ENCODE measurements around the gene KRTAP10-8. TPM values are rescaled to one million over a fixed set of nuclear protein-coding genes. Genes with fewer than 3 reads are reported as not detected.
"Not testable (repeated sequence)": the region's sequence is repeated elsewhere in the genome, so short reads cannot be mapped to it uniquely, and the experiment has no call there.

KRTAP10-8 gene
- polyA plus RNA-seq, 4 donors, result not detected

DNA sequence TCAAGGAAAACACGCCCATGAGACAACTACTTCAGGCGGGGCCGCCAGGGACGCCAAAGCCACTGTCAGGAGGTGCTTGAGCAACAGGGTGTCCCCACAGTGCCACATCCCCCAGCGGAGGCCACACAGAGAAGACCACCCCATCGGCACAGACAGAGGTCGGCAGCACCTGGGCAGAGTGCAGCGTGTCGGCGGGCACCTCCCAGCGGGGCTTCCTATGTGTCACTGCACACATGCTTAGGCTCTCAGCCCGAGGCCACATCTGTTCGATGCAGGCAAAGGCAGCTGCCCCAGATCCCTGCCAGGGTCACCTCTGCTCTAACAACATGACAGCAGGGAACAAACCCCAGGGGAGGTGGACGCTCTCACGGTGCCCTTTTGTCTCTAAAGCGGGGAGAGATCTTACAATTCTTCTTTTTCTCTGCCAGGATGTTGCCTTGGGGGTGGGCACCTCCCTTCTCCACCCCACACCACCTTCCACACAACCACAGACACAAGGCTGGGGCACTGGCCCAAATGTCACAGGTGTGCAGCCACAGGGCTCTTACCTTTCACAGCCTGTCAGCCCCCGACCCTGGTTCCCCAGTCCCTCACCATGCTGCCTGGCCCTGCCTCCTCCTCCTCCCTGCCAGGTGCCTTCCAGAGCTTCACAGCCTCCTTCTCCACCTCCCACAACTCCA is 4.2 kb downstream of the KRTAP10-8 start:
- DNase-seq (ENCODE audit: low read depth in 4 of 4, low spot score in 3 of 4), result no peak

- DNase-seq (ENCODE audit: low read depth in 4 of 4, low spot score in 3 of 4), result no peak
These were observed 4.7 kb downstream of the KRTAP10-8 start for GRCh38 chr21:44616591-44616926.

DNA sequence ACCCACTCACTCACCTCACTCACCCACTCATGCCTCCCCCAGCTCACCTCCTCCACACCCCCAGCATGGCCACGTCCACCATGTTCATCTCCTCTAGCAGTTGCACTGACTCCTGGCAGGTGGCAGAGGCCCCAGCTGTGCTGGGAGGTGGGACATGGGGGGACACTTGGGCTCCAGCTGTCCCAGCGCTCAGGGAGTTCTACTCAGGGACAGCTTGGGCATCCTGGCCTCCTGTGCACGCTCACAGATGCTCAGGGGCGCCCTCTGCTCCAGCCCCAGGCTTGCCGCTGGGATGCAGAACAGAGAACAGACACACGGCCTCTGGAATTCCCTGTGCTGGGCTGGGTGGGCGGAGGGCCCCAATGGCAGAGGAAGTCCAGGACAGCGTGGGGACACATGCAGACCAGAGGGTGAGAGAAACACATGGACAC is 5.2 kb downstream of the KRTAP10-8 start:
- DNase-seq (ENCODE audit: low read depth in 4 of 4, low spot score in 3 of 4), result no peak

DNA sequence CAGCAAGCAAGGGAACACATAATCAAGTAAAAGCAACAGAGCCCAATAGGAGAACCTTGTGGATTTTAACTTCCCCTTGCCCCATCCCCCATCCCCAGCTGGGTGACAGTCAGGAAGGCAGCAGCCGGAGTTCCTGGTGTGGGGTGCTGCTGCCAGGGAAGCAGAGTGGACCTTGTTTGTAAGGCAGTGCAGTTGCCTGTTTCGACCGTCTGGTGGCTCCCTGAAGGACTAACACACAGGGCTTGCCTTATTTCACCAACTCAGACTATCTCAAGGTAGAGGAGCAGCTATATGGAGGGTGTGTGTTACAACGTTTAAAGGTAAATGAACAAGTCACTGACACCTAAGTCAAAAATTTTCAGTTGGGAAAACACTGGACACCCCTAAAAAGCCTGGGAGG is 6.6 kb downstream of the KRTAP10-8 start:
- no peak for DNase-seq (ENCODE audit: low read depth in 4 of 4, low spot score in 3 of 4)

DNA sequence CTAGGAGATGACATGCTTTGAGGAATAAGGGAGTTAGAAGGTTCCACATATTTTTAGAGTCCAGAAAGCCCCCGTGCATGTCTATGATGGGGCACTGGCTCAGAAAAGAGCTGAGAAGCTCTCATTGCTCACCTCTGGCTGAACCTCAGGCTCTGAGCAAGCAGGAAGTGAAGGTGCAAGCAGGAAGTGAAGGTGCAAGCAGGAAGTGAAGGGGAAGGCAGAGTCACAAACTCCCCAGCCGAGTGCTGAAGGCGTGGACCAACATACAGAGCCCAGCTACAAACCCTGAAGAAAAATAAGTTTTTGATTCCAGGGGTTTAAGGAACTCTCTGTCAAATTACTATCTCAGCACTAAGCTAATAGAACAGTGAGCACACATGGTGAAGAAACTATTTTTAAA is 7.0 kb downstream of the KRTAP10-8 start:
- no peak for DNase-seq (ENCODE audit: low read depth in 4 of 4, low spot score in 3 of 4)

DNA sequence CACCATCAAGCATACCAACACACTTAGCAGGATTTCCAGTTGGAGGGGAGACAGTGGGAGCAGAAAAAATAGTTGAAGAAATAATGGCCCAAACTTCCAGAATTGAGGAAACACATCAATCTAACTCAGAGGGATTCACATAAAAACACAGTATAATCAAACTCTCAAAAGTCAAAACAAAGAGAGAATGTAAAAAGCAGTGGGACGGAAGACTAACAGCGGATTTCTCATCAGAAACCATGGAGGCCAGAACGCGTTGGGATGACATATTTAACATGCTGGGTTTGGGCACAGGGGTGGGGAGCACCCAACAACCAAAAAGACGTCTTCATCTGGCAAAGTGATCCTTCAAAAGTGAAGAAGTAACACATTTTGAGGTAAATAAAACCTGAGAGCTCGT is 8.0 kb downstream of the KRTAP10-8 start:
- no peak for DNase-seq (ENCODE audit: low read depth in 4 of 4, low spot score in 3 of 4)

DNA sequence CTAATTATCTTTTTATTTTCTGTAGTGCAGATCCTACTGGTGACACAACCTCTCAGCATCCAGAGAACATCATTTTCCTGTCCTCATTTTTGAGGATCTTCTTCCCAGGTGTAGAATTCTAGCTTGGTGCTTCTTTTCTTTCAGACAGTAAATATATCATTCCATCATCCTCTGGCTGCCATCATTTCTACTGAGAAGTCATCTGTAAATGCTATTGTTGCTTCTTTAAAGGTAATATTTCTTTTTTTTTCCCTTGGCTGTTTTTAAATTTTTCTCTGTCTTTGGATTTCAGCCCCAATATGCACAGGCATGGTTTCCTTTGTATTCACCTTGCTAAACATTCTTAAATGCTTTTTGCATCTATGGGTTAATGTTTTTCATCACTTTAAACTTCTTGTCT is 11.7 kb downstream of the KRTAP10-8 start:
- no peak for DNase-seq (ENCODE audit: low read depth in 4 of 4, low spot score in 3 of 4)

DNA sequence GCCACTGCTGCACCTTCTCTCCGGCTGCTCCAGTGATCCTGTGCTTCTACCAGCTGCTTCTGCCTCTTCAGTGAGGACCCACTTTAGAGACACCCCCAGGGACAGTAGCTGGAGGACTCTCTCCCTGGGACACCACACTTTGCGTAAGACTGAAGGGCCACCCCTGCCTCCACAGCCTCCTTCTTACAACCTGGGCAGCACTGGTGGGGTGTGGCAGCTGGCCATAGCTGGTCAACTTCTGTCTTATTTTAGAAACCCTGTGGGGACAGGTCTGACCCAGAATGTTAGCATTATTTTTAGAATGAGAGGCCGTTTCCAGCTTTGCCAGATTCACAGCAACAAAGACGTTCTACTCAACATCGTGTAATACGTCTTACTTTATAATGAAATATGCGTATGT is 13.9 kb downstream of the KRTAP10-8 start:
- DNase-seq (ENCODE audit: low read depth in 4 of 4, low spot score in 3 of 4), result no peak

- DNase-seq (ENCODE audit: low read depth in 4 of 4, low spot score in 3 of 4), result no peak
These were observed 14.4 kb downstream of the KRTAP10-8 start for GRCh38 chr21:44626262-44626661.

DNA sequence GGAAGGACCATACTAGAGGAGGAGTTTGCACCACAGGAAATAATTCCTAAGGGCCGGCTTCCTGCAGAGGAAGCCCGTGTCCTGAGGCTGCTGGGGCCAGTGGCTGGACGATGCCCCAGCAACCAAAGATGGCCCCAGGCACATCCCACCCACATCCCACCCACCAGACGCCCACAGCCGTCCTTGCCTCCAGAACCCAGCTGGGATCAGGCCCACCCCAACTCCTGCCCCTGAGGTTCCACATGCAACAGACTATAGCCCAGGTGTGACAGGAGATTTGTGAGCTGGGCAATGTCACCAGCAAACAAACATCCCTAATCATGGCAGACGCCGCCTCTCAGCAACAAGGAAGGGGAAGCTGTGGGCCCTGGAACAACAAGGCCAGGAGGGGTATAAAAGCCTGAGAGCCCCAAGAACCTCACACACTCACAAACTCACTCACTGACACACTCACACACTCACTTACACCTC is 14.8 kb downstream of the KRTAP10-8 start, which contains the start of gene KRTAP10-9:
KRTAP10-9 (plus strand) TSS at position 421 of the 471 bp plus-strand sequence. CDS start 79 bp downstream, outside the sequence.
- DNase-seq (ENCODE audit: low read depth in 4 of 4, low spot score in 3 of 4), result no peak

- DNase-seq (ENCODE audit: low read depth in 4 of 4, low spot score in 3 of 4), result not testable (repeated sequence)
These were observed 15.4 kb downstream of the KRTAP10-8 start for GRCh38 chr21:44627181-44627822.

DNA sequence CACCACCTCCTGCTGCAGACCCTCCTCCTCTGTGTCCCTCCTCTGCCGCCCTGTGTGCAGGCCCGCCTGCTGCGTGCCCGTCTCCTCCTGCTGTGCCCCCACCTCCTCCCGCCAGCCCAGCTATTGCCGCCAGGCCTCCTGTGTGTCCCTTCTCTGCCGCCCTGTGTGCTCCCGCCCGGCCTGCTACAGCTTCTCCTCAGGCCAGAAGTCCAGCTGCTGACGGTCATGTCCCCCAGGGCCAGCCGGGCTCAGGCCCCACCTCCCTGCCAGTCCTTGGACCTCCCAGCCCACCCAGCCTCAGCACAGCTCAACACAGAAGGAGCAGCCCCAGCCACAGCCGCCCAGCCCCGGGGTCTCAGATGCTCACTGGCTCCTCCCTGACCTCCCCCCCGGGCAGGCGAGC is 16.0 kb downstream of the KRTAP10-8 start:
- DNase-seq (ENCODE audit: low read depth in 4 of 4, low spot score in 3 of 4), result not testable (repeated sequence)

GRCh38 chr21:44628707-44629391 is 17.0 kb downstream of the KRTAP10-8 start:
- no peak for DNase-seq (ENCODE audit: low read depth in 4 of 4, low spot score in 3 of 4)

DNA sequence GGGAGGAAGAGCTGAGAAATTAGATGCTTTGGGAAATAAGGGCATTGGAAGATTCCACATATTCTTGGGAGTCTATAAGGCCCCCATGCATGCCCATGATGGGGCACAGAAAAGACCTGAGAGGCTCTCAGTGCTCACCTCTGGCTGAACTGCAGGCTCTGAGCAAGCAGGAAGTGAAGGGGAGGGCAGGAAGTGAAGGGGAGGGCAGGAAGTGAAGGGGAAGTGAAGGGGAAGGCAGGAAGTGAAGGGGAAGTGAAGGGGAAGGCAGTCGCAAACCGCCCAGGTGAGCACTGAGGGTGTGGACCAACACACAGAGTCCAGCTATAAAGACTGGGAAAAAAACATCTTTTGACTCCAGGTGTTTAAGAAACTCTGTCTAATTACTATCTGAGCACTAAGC is 18.6 kb downstream of the KRTAP10-8 start:
- DNase-seq (ENCODE audit: low read depth in 4 of 4, low spot score in 3 of 4), result no peak

GRCh38 chr21:44632067-44632466 is 20.2 kb downstream of the KRTAP10-8 start:
- no peak for DNase-seq (ENCODE audit: low read depth in 4 of 4, low spot score in 3 of 4)

- DNase-seq (ENCODE audit: low read depth in 4 of 4, low spot score in 3 of 4), result no peak
These were observed 24.5 kb downstream of the KRTAP10-8 start for GRCh38 chr21:44636209-44637017.

DNA sequence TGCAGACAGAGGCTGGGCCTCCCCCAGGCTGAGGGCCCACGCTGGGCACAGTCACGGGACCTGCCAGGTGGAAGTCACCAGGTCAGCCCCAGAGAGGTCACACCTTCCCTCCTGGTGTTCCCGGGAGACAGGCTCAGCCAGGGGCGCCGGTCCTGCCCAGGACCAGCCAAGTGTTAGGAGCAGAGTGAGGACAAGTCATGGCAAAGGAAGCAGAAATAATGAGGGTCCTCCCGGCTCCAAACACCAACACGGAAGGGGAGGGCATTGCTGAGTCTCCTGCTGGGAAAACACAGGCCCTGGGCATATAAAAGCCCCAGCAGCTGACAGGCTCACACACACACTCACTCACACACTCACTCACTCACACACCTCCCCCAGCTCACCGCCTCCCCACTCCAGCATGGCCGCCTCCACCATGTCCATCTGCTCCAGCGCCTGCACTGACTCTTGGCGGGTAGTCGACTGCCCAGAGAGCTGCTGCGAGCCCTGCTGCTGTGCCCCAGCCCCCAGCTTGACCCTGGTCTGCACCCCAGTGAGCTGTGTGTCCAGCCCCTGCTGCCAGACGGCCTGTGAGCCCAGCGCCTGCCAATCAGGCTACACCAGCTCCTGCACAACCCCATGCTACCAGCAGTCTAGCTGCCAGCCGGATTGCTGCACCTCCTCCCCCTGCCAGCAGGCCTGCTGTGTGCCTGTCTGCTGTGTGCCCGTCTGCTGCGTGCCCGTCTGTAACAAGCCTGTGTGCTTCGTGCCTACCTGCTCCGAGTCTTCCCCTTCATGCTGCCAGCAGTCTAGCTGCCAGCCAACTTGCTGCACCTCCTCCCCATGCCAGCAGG is 25.4 kb downstream of the KRTAP10-8 start, which contains the start of gene KRTAP10-10:
KRTAP10-10 (plus strand) TSS at position 339 of the 833 bp plus-strand sequence; CDS start at position 401, 62 bp downstream.
- DNase-seq (ENCODE audit: low read depth in 4 of 4, low spot score in 3 of 4), result no peak

- not testable (repeated sequence) for DNase-seq (ENCODE audit: low read depth in 4 of 4, low spot score in 3 of 4)
These were observed 26.0 kb downstream of the KRTAP10-8 start for GRCh38 chr21:44637851-44638348.

DNA sequence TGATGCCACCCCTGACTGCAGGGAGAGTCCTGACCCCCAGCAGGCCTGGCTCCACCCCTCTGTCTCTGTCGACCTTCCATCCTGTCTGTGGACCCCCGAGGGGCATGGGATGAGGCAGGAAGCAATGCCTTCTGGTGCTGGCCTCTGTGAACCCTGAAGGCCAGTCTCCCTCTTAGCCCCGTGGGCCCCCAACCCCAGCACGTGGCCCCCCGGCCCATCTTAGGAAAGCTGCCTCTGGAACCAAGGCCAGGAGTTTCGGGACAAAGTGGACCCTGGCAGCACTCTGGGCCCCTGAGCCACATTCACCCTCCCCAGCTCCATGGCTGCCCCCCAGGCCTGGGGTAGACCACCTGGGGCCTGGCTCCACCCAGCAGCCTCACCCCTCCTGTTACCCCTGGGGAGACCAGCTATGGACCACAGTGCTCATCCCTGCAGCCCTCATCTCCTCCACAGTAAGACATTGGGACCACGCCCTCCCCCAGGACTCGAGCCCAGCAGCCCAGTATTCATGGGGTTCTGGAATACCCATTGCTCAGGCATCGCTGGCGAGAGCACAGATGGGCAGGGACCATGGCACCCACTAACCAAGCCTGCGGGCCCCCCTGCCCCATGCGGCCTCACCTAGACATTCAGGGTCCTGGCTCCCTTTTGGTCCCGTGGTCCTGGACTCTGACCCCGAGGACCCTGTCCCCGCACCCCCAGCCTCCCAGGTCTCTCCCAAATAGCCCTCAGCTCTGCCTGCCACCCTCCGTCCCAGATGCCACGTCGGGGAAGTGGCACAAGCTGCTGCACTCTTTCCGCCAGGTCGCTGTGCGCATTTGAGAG is 26.8 kb downstream of the KRTAP10-8 start:
- not testable (repeated sequence) for DNase-seq (ENCODE audit: low read depth in 4 of 4, low spot score in 3 of 4)

All from left renal pelvis (tissue), 4 donors.